WTC11 (cell line): Measurements from ENCODE around the gene ISOC2. TPM values are rescaled to one million over a fixed set of nuclear protein-coding genes. Genes with fewer than 3 reads are reported as not detected.

Source experiments
- ATAC-seq: fragments of 200-7000 bp; cut with Tn5 transposase; 2 replicates; pipeline ENCODE4 v1.10.0; 2021; ENCODE audit warnings: mild to moderate bottlenecking, moderate library complexity
- CTCF ChIA-PET: fragments of 300-600 bp; sonication (Branson Sonifier 250); formaldehyde crosslinking; loops from one replicate; lab custom pipeline; 2021; ENCODE audit warnings: antibody characterized with exemption; lab: Charles Lee
- POLR2A ChIA-PET: fragments of 350-600 bp; sonication (Branson Sonifier 250); formaldehyde crosslinking; loops from one replicate; lab custom pipeline; 2021; ENCODE audit warnings: antibody characterized with exemption; lab: Charles Lee
- DNase-seq: peaks from one replicate; pipeline ENCODE4 v3.0.0; 2021; ENCODE audit warnings: low spot score
- H3K27ac Mint-ChIP-seq: 2 replicates; pipeline ENCODE4 v1.8.0; 2021; ENCODE audit warnings: mixed read lengths
- H3K27me3 Mint-ChIP-seq: 2 replicates; pipeline ENCODE4 v1.8.0; 2021; ENCODE audit warnings: low read depth, mild to moderate bottlenecking, moderate library complexity, mixed read lengths
- H3K36me3 Mint-ChIP-seq: 2 replicates; pipeline ENCODE4 v1.8.0; 2021; ENCODE audit warnings: mixed read lengths
- H3K4me1 Mint-ChIP-seq: 2 replicates; pipeline ENCODE4 v1.8.0; 2022; ENCODE audit warnings: mixed read lengths
- H3K4me3 Mint-ChIP-seq: 2 replicates; pipeline ENCODE4 v1.8.0; 2021; ENCODE audit warnings: mild to moderate bottlenecking, moderate library complexity, mixed read lengths
- H3K9me3 Mint-ChIP-seq: 2 replicates; pipeline ENCODE4 v1.8.0; 2021; ENCODE audit warnings: mixed read lengths
- ATF1 ChIP-seq: sonication (generic); formaldehyde crosslinking; IDR thresholded peaks from 2 replicates; pipeline ENCODE4 v1.8.1; 2023; ENCODE audit warnings: mild to moderate bottlenecking, moderate library complexity, missing genetic modification reagents
- CBFB ChIP-seq: sonication (generic); formaldehyde crosslinking; IDR thresholded peaks from 2 replicates; pipeline ENCODE4 v1.8.1; 2022; ENCODE audit warnings: mild to moderate bottlenecking, low read depth, missing genetic modification reagents
- CDX4 ChIP-seq: fragments of 250-450 bp; sonication (Bioruptor Pico); IDR thresholded peaks from 2 replicates; pipeline ENCODE4 v1.9.0; 2021; ENCODE audit warnings: moderate library complexity, mild to moderate bottlenecking, inconsistent platforms, borderline replicate concordance
- CREB1 ChIP-seq: sonication (generic); formaldehyde crosslinking; IDR thresholded peaks from 2 replicates; pipeline ENCODE4 v1.8.0; 2023; ENCODE audit warnings: mild to moderate bottlenecking, missing genetic modification reagents
- CREM ChIP-seq: sonication (generic); formaldehyde crosslinking; IDR thresholded peaks from 2 replicates; pipeline ENCODE4 v1.8.1; 2022; ENCODE audit warnings: mild to moderate bottlenecking, missing genetic modification reagents, moderate library complexity
- FOXP1 ChIP-seq: sonication (generic); formaldehyde crosslinking; IDR thresholded peaks from 2 replicates; pipeline ENCODE4 v1.8.0; 2022; ENCODE audit warnings: missing genetic modification reagents, mild to moderate bottlenecking, moderate library complexity, borderline replicate concordance
- FOXP4 ChIP-seq: sonication (generic); formaldehyde crosslinking; IDR thresholded peaks from 2 replicates; pipeline ENCODE4 v1.8.0; 2022; ENCODE audit warnings: mild to moderate bottlenecking, missing genetic modification reagents
- GABPB1 ChIP-seq: sonication (generic); formaldehyde crosslinking; IDR thresholded peaks from 2 replicates; pipeline ENCODE4 v1.8.1; 2023; ENCODE audit warnings: mild to moderate bottlenecking, missing genetic modification reagents
- GTF2I ChIP-seq: fragments of 250-450 bp; sonication (Bioruptor Pico); conservative IDR thresholded peaks from 2 replicates; pipeline ENCODE4 v1.4.0; 2021; ENCODE audit warnings: mild to moderate bottlenecking
- IRF2 ChIP-seq: sonication (generic); formaldehyde crosslinking; IDR thresholded peaks from 2 replicates; pipeline ENCODE4 v1.8.0; 2022; ENCODE audit warnings: low read depth, missing genetic modification reagents, borderline replicate concordance
- JAZF1 ChIP-seq: fragments of 250-450 bp; sonication (Bioruptor Pico); IDR thresholded peaks from 2 replicates; pipeline ENCODE4 v1.9.0; 2021; ENCODE audit warnings: moderate library complexity, mild to moderate bottlenecking, inconsistent platforms
- MLX ChIP-seq: sonication (generic); formaldehyde crosslinking; IDR thresholded peaks from 2 replicates; pipeline ENCODE4 v1.8.1; 2023; ENCODE audit warnings: mild to moderate bottlenecking, missing genetic modification reagents, moderate library complexity
- NFE2L1 ChIP-seq: sonication (generic); formaldehyde crosslinking; IDR thresholded peaks from 2 replicates; pipeline ENCODE4 v1.8.1; 2023; ENCODE audit warnings: missing genetic modification reagents
- SOX15 ChIP-seq: fragments of 250-450 bp; sonication (Bioruptor Pico); IDR thresholded peaks from 2 replicates; pipeline ENCODE4 v1.9.0; 2021; ENCODE audit warnings: mild to moderate bottlenecking
- USF1 ChIP-seq: sonication (generic); formaldehyde crosslinking; IDR thresholded peaks from 2 replicates; pipeline ENCODE4 v1.8.0; 2022; ENCODE audit warnings: mild to moderate bottlenecking, missing genetic modification reagents
- ZNF317 ChIP-seq: sonication (generic); formaldehyde crosslinking; IDR thresholded peaks from 2 replicates; pipeline ENCODE4 v1.8.1; 2023; ENCODE audit warnings: low read depth, mild to moderate bottlenecking, moderate library complexity, missing genetic modification reagents, borderline replicate concordance
- total RNA-seq: library from RNA; stranded (reverse); gene quantifications from 3 replicates; pipeline ENCODE4 v1.2.3, GENCODE V29; 2021
- TF ChIP-seq, protein P1 (sequence below): fragments of 250-450 bp; sonication (Bioruptor Pico); IDR thresholded peaks from 2 replicates; pipeline ENCODE4 v1.9.0; 2021; ENCODE audit warnings: mild to moderate bottlenecking
- TF ChIP-seq, protein P2 (sequence below): sonication (generic); formaldehyde crosslinking; IDR thresholded peaks from 2 replicates; pipeline ENCODE4 v1.8.1; 2022; ENCODE audit warnings: missing genetic modification reagents, borderline replicate concordance
- TF ChIP-seq, protein P3 (sequence below): sonication (generic); formaldehyde crosslinking; IDR thresholded peaks from 2 replicates; pipeline ENCODE4 v1.8.1; 2023; ENCODE audit warnings: mild to moderate bottlenecking, missing genetic modification reagents

Gene ISOC2
- total RNA-seq, 1 experiment from 2014 or later, result 96.3 TPM

DNA sequence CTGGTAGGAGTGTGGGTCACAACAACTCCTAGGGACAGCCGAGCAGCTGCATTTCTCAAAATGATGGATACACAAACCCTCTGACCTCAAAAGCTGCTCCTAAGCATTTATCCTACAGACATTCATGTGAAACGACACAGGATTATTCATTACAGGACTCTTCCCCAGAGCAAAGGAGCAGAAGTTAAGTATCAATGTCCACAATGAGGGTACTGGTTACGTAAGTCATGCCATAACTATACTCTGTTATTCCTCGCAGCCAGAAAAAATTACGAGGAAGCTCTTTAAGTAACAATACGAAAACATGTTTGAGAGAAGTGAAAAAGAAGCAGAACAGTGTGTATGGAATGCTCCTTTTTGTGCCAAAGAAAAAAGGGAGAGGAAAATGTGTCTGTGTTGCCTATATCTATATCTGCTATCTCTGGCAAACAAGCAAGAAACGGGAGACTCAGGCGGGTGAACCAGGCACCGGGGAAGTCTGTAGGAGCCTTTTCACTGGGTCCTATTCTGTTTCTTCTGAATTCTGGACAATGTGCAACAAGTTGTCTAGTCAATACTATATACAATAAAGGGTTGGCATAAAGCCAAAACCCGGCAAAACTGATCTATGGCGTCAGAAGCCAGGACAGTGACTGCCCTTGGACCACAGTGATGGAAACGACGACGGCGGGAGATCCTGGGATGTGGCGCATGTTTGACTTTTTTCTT, 1.3 kb downstream of the ISOC2 start:
- ChIA-PET POLR2A (no interaction called here), CTCF (interaction anchor here (0.7 to 2.7 kb wide), 3 partner anchors 8 to 299 kb away, joined by 3 to 19 read pairs (median 4); no protein-coding TSS in a partner anchor)
- peaks cover 37% of the 10 kb centered on the region for H3K4me1 Mint-ChIP-seq
- peaks cover 8% of the 10 kb centered on the region for H3K27me3 Mint-ChIP-seq
- ATAC-seq, result no peak
- H3K9me3 Mint-ChIP-seq, result no peaks in the 10 kb centered on the region
- TF ChIP-seq JAZF1 (CRISPR knock-in tag) (no peak), GABPB1 (CRISPR knock-in tag) (0 out of 2 replicates have a peak, but pooled peaks have one; percentile 18)
- TF ChIP-seq, all 79 proteins: peak for 1
- no peak for DNase-seq
- Mint-ChIP-seq H3K27ac (no peak overlapping the region), H3K4me3 (peak overlapping the region; percentile 84), H3K36me3 (peaks cover 8% of the 10 kb centered on the region; the same call in 1 of the 2 replicates)

DNA sequence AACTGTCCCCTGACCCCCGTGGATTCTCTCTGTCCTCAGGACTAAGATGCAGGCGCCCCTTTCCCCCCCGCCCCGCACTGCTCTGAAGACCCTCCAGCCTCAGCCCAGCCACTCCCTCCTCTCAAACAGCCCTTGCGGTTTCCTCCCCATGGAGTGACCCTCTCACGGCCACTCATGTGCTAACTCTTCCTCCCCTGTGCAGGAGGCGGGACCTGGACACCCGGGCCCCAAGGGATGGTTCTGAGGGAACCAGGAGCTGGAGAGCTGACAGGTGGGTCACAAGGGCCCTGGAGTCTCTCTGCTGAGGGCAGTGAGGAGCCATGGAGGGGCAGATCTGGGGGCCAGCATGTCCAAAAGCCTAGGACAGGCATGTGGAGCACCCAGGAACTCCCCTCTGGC, 1.9 kb downstream of the ISOC2 start:
- ChIA-PET POLR2A (no interaction called here), CTCF (interaction anchor here (0.7 to 2.7 kb wide), 4 partner anchors 8 to 299 kb away, joined by 3 to 19 read pairs (median 7); no protein-coding TSS in a partner anchor)
- peak overlapping the region; percentile 84 for H3K4me3 Mint-ChIP-seq
- H3K4me1 Mint-ChIP-seq, result peaks cover 39% of the 10 kb centered on the region
- H3K27me3 Mint-ChIP-seq, result peaks cover 5% of the 10 kb centered on the region
- peaks cover 12% of the 10 kb centered on the region for H3K36me3 Mint-ChIP-seq
- no peak for ATAC-seq
- H3K9me3 Mint-ChIP-seq, result no peaks in the 10 kb centered on the region
- no peak for DNase-seq
- no peak overlapping the region for H3K27ac Mint-ChIP-seq
- TF ChIP-seq JAZF1 (CRISPR knock-in tag), result no peak
- no peak for TF ChIP-seq NFE2L1 (CRISPR knock-in tag)
- TF ChIP-seq CDX4 (CRISPR knock-in tag), result no peak
- TF ChIP-seq ZNF317 (CRISPR knock-in tag), result no peak
- TF ChIP-seq CREB1 (CRISPR knock-in tag), result no peak
- TF ChIP-seq USF1 (CRISPR knock-in tag), result no peak
- no peak for TF ChIP-seq FOXP1 (CRISPR knock-in tag)
- no peak for TF ChIP-seq CREM
- no peak for TF ChIP-seq CBFB (CRISPR knock-in tag)
- no peak for TF ChIP-seq IRF2 (CRISPR knock-in tag)
- TF ChIP-seq, protein P1, sequence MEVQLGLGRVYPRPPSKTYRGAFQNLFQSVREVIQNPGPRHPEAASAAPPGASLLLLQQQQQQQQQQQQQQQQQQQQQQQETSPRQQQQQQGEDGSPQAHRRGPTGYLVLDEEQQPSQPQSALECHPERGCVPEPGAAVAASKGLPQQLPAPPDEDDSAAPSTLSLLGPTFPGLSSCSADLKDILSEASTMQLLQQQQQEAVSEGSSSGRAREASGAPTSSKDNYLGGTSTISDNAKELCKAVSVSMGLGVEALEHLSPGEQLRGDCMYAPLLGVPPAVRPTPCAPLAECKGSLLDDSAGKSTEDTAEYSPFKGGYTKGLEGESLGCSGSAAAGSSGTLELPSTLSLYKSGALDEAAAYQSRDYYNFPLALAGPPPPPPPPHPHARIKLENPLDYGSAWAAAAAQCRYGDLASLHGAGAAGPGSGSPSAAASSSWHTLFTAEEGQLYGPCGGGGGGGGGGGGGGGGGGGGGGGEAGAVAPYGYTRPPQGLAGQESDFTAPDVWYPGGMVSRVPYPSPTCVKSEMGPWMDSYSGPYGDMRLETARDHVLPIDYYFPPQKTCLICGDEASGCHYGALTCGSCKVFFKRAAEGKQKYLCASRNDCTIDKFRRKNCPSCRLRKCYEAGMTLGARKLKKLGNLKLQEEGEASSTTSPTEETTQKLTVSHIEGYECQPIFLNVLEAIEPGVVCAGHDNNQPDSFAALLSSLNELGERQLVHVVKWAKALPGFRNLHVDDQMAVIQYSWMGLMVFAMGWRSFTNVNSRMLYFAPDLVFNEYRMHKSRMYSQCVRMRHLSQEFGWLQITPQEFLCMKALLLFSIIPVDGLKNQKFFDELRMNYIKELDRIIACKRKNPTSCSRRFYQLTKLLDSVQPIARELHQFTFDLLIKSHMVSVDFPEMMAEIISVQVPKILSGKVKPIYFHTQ, result no peak
- TF ChIP-seq SOX15 (CRISPR knock-in tag), result no peak
- no peak for TF ChIP-seq ATF1 (CRISPR knock-in tag)
- TF ChIP-seq MLX (CRISPR knock-in tag), result no peak
- TF ChIP-seq, protein P2, sequence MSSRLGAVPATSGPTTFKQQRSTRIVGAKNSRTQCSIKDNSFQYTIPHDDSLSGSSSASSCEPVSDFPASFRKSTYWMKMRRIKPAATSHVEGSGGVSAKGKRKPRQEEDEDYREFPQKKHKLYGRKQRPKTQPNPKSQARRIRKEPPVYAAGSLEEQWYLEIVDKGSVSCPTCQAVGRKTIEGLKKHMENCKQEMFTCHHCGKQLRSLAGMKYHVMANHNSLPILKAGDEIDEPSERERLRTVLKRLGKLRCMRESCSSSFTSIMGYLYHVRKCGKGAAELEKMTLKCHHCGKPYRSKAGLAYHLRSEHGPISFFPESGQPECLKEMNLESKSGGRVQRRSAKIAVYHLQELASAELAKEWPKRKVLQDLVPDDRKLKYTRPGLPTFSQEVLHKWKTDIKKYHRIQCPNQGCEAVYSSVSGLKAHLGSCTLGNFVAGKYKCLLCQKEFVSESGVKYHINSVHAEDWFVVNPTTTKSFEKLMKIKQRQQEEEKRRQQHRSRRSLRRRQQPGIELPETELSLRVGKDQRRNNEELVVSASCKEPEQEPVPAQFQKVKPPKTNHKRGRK (CRISPR knock-in tag), result no peak
- TF ChIP-seq GTF2I (CRISPR knock-in tag), result no peak
- no peak for TF ChIP-seq GABPB1 (CRISPR knock-in tag)
- TF ChIP-seq, protein P3, sequence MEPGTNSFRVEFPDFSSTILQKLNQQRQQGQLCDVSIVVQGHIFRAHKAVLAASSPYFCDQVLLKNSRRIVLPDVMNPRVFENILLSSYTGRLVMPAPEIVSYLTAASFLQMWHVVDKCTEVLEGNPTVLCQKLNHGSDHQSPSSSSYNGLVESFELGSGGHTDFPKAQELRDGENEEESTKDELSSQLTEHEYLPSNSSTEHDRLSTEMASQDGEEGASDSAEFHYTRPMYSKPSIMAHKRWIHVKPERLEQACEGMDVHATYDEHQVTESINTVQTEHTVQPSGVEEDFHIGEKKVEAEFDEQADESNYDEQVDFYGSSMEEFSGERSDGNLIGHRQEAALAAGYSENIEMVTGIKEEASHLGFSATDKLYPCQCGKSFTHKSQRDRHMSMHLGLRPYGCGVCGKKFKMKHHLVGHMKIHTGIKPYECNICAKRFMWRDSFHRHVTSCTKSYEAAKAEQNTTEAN, result no peak
- TF ChIP-seq FOXP4 (CRISPR knock-in tag), result no peak
